ENCODE data around the gene TPR.

TPR gene

GRCh38 chr1:186283374-186283773 is 91.7 kb downstream of the TPR start:
- no peak for DNase-seq

GRCh38 chr1:186282466-186282865 is 92.6 kb downstream of the TPR start:
- no peak for DNase-seq

- no peak for DNase-seq
Measured at GRCh38 chr1:186275822-186276221, 99.2 kb downstream of the TPR start.

GRCh38 chr1:186272486-186272885 is 102.6 kb downstream of the TPR start:
- no peak for DNase-seq

- no peak for DNase-seq
Measured at GRCh38 chr1:186271032-186271431, 104.0 kb downstream of the TPR start.
